H1 (cell line): ENCODE results near the gene TUT1. TPM values are rescaled to one million over a fixed set of nuclear protein-coding genes. Genes with fewer than 3 reads are reported as not detected.

Source experiments
- CTCF ChIA-PET: fragments of 300-600 bp; sonication (Branson Sonifier 250); formaldehyde crosslinking; loops from one replicate; lab custom pipeline; 2021; ENCODE audit not compliant: partially characterized antibody; lab: Charles Lee
- POLR2A ChIA-PET: fragments of 300-600 bp; sonication (Branson Sonifier 250); formaldehyde crosslinking; loops from one replicate; lab custom pipeline; 2021; ENCODE audit warnings: inconsistent platforms; ENCODE audit not compliant: partially characterized antibody; lab: Charles Lee
- DNase-seq, 2 experiments: peaks; one replicate each; pipeline versions ENCODE4 v3.0.0 to v3.0.0-alpha.2; 2010 to 2022; ENCODE audit warnings: low spot score in 2 of 2, low read depth in 1 of 2, mixed read lengths in 1 of 2
- FAIRE-seq: peaks from 2 replicates; lab custom pipeline; 2011; peaks lifted over from hg19 to GRCh38; lab: Jason Lieb, UNC
- H2AFZ ChIP-seq: 2 replicates; pipeline ENCODE4 v1.8.1; 2012; ENCODE audit warnings: low read length, inconsistent platforms
- H2AK5ac ChIP-seq: 2 replicates; pipeline ENCODE4 v1.6.1; 2013; ENCODE audit warnings: low read depth, low read length
- H2BK120ac ChIP-seq: replicated peaks from 2 replicates; pipeline ENCODE3; 2013; ENCODE audit warnings: low read depth, low read length, inconsistent platforms
- H2BK12ac ChIP-seq: 2 replicates; pipeline ENCODE4 v1.6.1; 2013; ENCODE audit warnings: low read depth, low read length
- H2BK15ac ChIP-seq: 2 replicates; pipeline ENCODE4 v1.6.1; 2013; ENCODE audit warnings: low read length
- H2BK20ac ChIP-seq: 2 replicates; pipeline ENCODE4 v1.6.1; 2013; ENCODE audit warnings: low read length
- H2BK5ac ChIP-seq: 2 replicates; pipeline ENCODE4 v1.6.1; 2013; ENCODE audit warnings: low read depth, low read length
- H3K14ac ChIP-seq: 2 replicates; pipeline ENCODE4 v1.6.1; 2013; ENCODE audit warnings: inconsistent platforms; ENCODE audit not compliant: insufficient read length
- H3K18ac ChIP-seq: 2 replicates; pipeline ENCODE4 v1.6.1; 2013; ENCODE audit warnings: low read length; ENCODE audit errors: extremely low read depth
- H3K23ac ChIP-seq: 2 replicates; pipeline ENCODE4 v1.6.1; 2013; ENCODE audit warnings: inconsistent platforms; ENCODE audit not compliant: insufficient read length
- H3K23me2 ChIP-seq: 2 replicates; pipeline ENCODE4 v1.6.1; 2013; ENCODE audit warnings: low read depth, low read length
- H3K27ac ChIP-seq: 2 replicates; pipeline ENCODE4 v1.6.1; 2011; ENCODE audit warnings: low read depth, low read length, inconsistent platforms
- H3K27me3 ChIP-seq, 4 experiments: replicated peaks in 1 of 4; 1 replicate in 1 of 4; 2 replicates in 3 of 4; pipeline versions ENCODE4 v1.6.1 to v1.8.1; 2011 to 2013; ENCODE audit warnings: low read length in 3 of 4, mild to moderate bottlenecking in 3 of 4, inconsistent platforms in 2 of 4, mixed read lengths in 2 of 4, moderate library complexity in 1 of 4; ENCODE audit not compliant: control insufficient read depth in 3 of 4, insufficient read depth in 3 of 4; ENCODE audit errors: extremely low read depth in 1 of 4
- H3K36me3 ChIP-seq, 4 experiments: 2 replicates each; pipeline versions ENCODE4 v1.6.1 to v1.8.1; 2011 to 2013; ENCODE audit warnings: mild to moderate bottlenecking in 4 of 4, low read length in 3 of 4, moderate library complexity in 2 of 4, control low read depth in 1 of 4, inconsistent platforms in 1 of 4; ENCODE audit not compliant: insufficient read depth in 4 of 4, control insufficient read depth in 2 of 4
- H3K4ac ChIP-seq: replicated peaks from 2 replicates; pipeline ENCODE3; 2013; ENCODE audit warnings: low read length, low read depth, mixed read lengths, inconsistent platforms; ENCODE audit not compliant: insufficient read length
- H3K4me1 ChIP-seq, 4 experiments: replicated peaks in 1 of 4; 1 replicate in 1 of 4; 2 replicates in 3 of 4; pipeline versions ENCODE4 v1.6.1 to v1.8.1; 2011 to 2013; ENCODE audit warnings: low read length in 3 of 4, inconsistent platforms in 2 of 4, mixed read lengths in 1 of 4; ENCODE audit not compliant: insufficient read depth in 4 of 4, control insufficient read depth in 3 of 4
- H3K4me2 ChIP-seq, 2 experiments: 2 replicates each; pipeline versions ENCODE4 v1.6.1 to v1.8.1; 2011 to 2013; ENCODE audit warnings: low read depth in 2 of 2, low read length in 2 of 2, control low read depth in 1 of 2, inconsistent platforms in 1 of 2, mild to moderate bottlenecking in 1 of 2; ENCODE audit not compliant: insufficient read depth in 1 of 2
- H3K4me3 ChIP-seq, 4 experiments: fragments of 200-600, 300-600 bp in 1 of 4; sonication (generic), shearing (Covaris generic), sonication (Bioruptor Twin) in 1 of 4; 2 replicates each; pipeline versions ENCODE4 v1.5.1 to v1.8.1; 2011 to 2016; ENCODE audit warnings: low read length in 4 of 4, low read depth in 3 of 4, control low read depth in 2 of 4, inconsistent platforms in 2 of 4, mild to moderate bottlenecking in 2 of 4, mixed read lengths in 1 of 4, moderate library complexity in 1 of 4; ENCODE audit not compliant: insufficient read depth in 2 of 4; ENCODE audit errors: extremely low read depth in 1 of 4
- H3K56ac ChIP-seq: replicated peaks from 2 replicates; pipeline ENCODE3; 2013; ENCODE audit warnings: low read depth, mild to moderate bottlenecking, mixed read lengths, low read length, inconsistent platforms; ENCODE audit not compliant: insufficient read length
- H3K79me1 ChIP-seq: 2 replicates; pipeline ENCODE4 v1.6.1; 2013; ENCODE audit warnings: low read depth, low read length, control low read depth
- H3K79me2 ChIP-seq, 2 experiments: 2 replicates each; pipeline versions ENCODE4 v1.6.1 to v1.8.1; 2012 to 2013; ENCODE audit warnings: low read length in 2 of 2, mild to moderate bottlenecking in 2 of 2, inconsistent platforms in 1 of 2; ENCODE audit not compliant: insufficient read depth in 2 of 2, control insufficient read depth in 1 of 2
- H3K9ac ChIP-seq, 4 experiments: replicated peaks in 1 of 4; 1 replicate in 1 of 4; 2 replicates in 3 of 4; pipeline versions ENCODE4 v1.6.1 to v1.8.1; 2011 to 2013; ENCODE audit warnings: low read depth in 3 of 4, low read length in 3 of 4, control low read depth in 2 of 4, mild to moderate bottlenecking in 2 of 4, moderate library complexity in 2 of 4, inconsistent platforms in 1 of 4; ENCODE audit errors: extremely low read depth in 1 of 4
- H3K9me3 ChIP-seq, 2 experiments: 2 replicates each; pipeline versions ENCODE4 v1.6.1 to v1.8.1; 2012 to 2013; ENCODE audit warnings: mild to moderate bottlenecking in 2 of 2, moderate library complexity in 2 of 2, control low read depth in 1 of 2, inconsistent platforms in 1 of 2, low read depth in 1 of 2, low read length in 1 of 2, mixed read lengths in 1 of 2; ENCODE audit not compliant: insufficient read depth in 2 of 2
- H4K20me1 ChIP-seq, 2 experiments: replicated peaks in 1 of 2; 2 replicates each; pipeline versions ENCODE3 to v1.8.1; 2011 to 2013; ENCODE audit warnings: inconsistent platforms in 2 of 2, low read length in 2 of 2, mild to moderate bottlenecking in 1 of 2; ENCODE audit not compliant: insufficient read depth in 2 of 2, control insufficient read depth in 1 of 2
- H4K5ac ChIP-seq: 2 replicates; pipeline ENCODE4 v1.6.1; 2013; ENCODE audit warnings: low read length, low read depth, mixed read lengths, inconsistent platforms; ENCODE audit not compliant: insufficient read length
- H4K8ac ChIP-seq: 2 replicates; pipeline ENCODE4 v1.8.0; 2013; ENCODE audit warnings: mild to moderate bottlenecking, moderate library complexity, low read length, inconsistent platforms; ENCODE audit not compliant: insufficient read depth; ENCODE audit errors: extremely low read depth
- H4K91ac ChIP-seq: replicated peaks from 2 replicates; pipeline ENCODE3; 2013; ENCODE audit warnings: low read length, mixed read lengths, inconsistent platforms; ENCODE audit not compliant: insufficient read length
- BACH1 ChIP-seq: IDR thresholded peaks from 2 replicates; pipeline ENCODE4 v1.6.1; 2012; ENCODE audit warnings: low read length, improper control_type of control experiment
- BCL11A ChIP-seq, 2 experiments: IDR thresholded peaks; one replicate each; pipeline ENCODE4 v1.6.1; 2011; ENCODE audit warnings: low read depth in 2 of 2, low read length in 2 of 2, mild to moderate bottlenecking in 2 of 2
- CEBPB ChIP-seq: IDR thresholded peaks from 2 replicates; pipeline ENCODE4 v1.6.1; 2012; ENCODE audit warnings: low read depth, low read length
- HDAC6 ChIP-seq: IDR thresholded peaks from one replicate; pipeline ENCODE4 v1.7.1; 2012; ENCODE audit warnings: low read depth, mild to moderate bottlenecking, inconsistent platforms, low read length, moderate library complexity
- KDM4A ChIP-seq: IDR thresholded peaks from one replicate; pipeline ENCODE4 v1.7.1; 2012; ENCODE audit warnings: low read depth, mild to moderate bottlenecking, moderate library complexity, low read length, inconsistent platforms; ENCODE audit not compliant: severe bottlenecking
- MAFK ChIP-seq: IDR thresholded peaks from 2 replicates; pipeline ENCODE4 v1.6.1; 2012; ENCODE audit warnings: low read depth, mild to moderate bottlenecking, improper control_type of control experiment, low read length
- NANOG ChIP-seq: IDR thresholded peaks from 2 replicates; pipeline ENCODE4 v1.6.1; 2011; ENCODE audit warnings: low read length, low read depth, mild to moderate bottlenecking, inconsistent platforms; ENCODE audit not compliant: insufficient read depth, poor library complexity, severe bottlenecking
- TAF7 ChIP-seq: optimal IDR thresholded peaks from 2 replicates; pipeline ENCODE3; 2011; ENCODE audit warnings: low read depth, mild to moderate bottlenecking, inconsistent platforms, low read length, moderate library complexity, borderline replicate concordance
- TEAD4 ChIP-seq: IDR thresholded peaks from 2 replicates; pipeline ENCODE4 v1.6.1; 2012; ENCODE audit warnings: low read depth, low read length, inconsistent platforms, mixed read lengths
- USF2 ChIP-seq: IDR thresholded peaks from 2 replicates; pipeline ENCODE4 v1.6.1; 2011; ENCODE audit warnings: low read length, improper control_type of control experiment
- WGBS, 2 experiments: shearing (Covaris generic) in 1 of 2; methylation state at CpG; one replicate each; pipeline versions ENCODE4 v1.1.6 to v1.1.7; 2013 to 2015; ENCODE audit warnings: low lambda C conversion rate in 2 of 2, mixed read lengths in 2 of 2, inconsistent platforms in 1 of 2, low coverage in 1 of 2, missing lambda C conversion rate in 1 of 2; ENCODE audit not compliant: insufficient replicate concordance in 2 of 2, insufficient coverage in 1 of 2, insufficient read length in 1 of 2; ENCODE audit errors: extremely low coverage in 1 of 2, missing lambda C conversion rate in 1 of 2; 5-methylcytosine and 5-hydroxymethylcytosine counted together
- polyA plus RNA-seq, 7 experiments: library from polyadenylated mRNA; depleted of rRNA in 3 of 7; stranded (reverse) in 5 of 7; unstranded in 2 of 7; fragments of >200 nt in 5 of 7; fragments of 200-250 nt in 2 of 7; gene quantifications; 1 replicate in 5 of 7; 2 replicates in 1 of 7; 4 replicates in 1 of 7; pipeline versions ENCODE4 v1.2.1 to v1.2.3, GENCODE V29; 2011 to 2013; ENCODE audit warnings: missing spikeins in 2 of 7, mixed read lengths in 2 of 7
- total RNA-seq: library from RNA; stranded (reverse); fragmentation: NEBNext Ultra II Directional; extraction: Animal tissue kit (Norgen Biotek cat#: 25700); gene quantifications from 2 replicates; pipeline ENCODE4 v1.2.1, GENCODE V29; 2021

TUT1 gene
- total and polyA plus RNA-seq, 2 of the 8 experiments (the other 6 are each of a cell fraction or from before 2014, with no cell fraction given) = 17.8 to 24.6 TPM

- no peaks in the 10 kb centered on the region for H3K9me3 ChIP-seq
- TF ChIP-seq USF2 (no peak), BACH1 (no peak), CEBPB (no peak), KDM4A (no peak), BCL11A (IDR thresholded peaks at IDR 0.05; ENCODE audit: low read depth in 2 of 2, low read length in 2 of 2) (no peak), MAFK (no peak), HDAC6 (no peak), TEAD4 (no peak), NANOG (no peak), TAF7 (no peak)
These were observed 50.3 kb downstream of the TUT1 start for GRCh38 chr11:62540804-62541701.

More at GRCh38 chr11:62540804-62541701, 50.3 kb downstream of the TUT1 start:
- Histone ChIP-seq H4K20me1 (peaks cover 6 to 14% of the 10 kb centered on the region in 2 experiments), H3K23me2 (peaks cover 18% of the 10 kb centered on the region), H2BK15ac (0 out of 2 replicates have a peak overlapping the region, but pooled peaks have one; percentile 0), H2BK120ac (no peak overlapping the region), H2BK20ac (no peak overlapping the region), H4K91ac (no peak overlapping the region), H2BK5ac (no peak overlapping the region), H3K14ac (no peak overlapping the region), H3K18ac (no peak overlapping the region), H3K27ac (no peak overlapping the region), H4K8ac (no peak overlapping the region), H3K27me3 (peaks cover 24 to 33% (median 30%) of the 10 kb centered on the region in 4 experiments), H4K5ac (no peak overlapping the region), H2BK12ac (no peak overlapping the region), H3K4me1 (peaks cover 0 to 39% (median 20%) of the 10 kb centered on the region in 4 experiments; a peak in 6 of 7 replicates), H2AK5ac (no peak overlapping the region; the same call in 1 of the 2 replicates), H3K4me3 (no peak overlapping the region), H3K9ac (no peak overlapping the region), H3K4ac (no peak overlapping the region), H3K23ac (no peak overlapping the region), H3K79me1 (no peaks in the 10 kb centered on the region), H3K36me3 (no peaks in the 10 kb centered on the region), H3K56ac (no peak overlapping the region), H2AFZ (no peak overlapping the region), H3K79me2 (no peaks in the 10 kb centered on the region; a peak in 1 of 4 replicates), H3K4me2 (no peak overlapping the region)
- FAIRE-seq = no peak
- 92% methylated on average over 16 of the region's 16 CpGs; no CpG with 5 or more reads in 1 of the 2 experiments for WGBS, 2 experiments
- ChIA-PET POLR2A (interaction anchor here (1.3 to 7.5 kb wide), 2 partner anchors 12 to 35 kb away, joined by 3 to 59 read pairs; no protein-coding TSS in a partner anchor), CTCF (interaction anchor here (0.6 to 5.3 kb wide), 25 partner anchors 12 to 148 kb away, joined by 3 to 179 read pairs (median 9); partner anchors contain the start of gene SCGB1A1)
- DNase-seq = no peak
